SK-N-DZ (cell line): ENCODE data around the gene G6PC3.

ENCODE experiments used
- DNase-seq: peaks from one replicate; pipeline ENCODE4 v3.0.0-alpha.2; 2015; ENCODE audit warnings: low spot score

Gene G6PC3

DNA sequence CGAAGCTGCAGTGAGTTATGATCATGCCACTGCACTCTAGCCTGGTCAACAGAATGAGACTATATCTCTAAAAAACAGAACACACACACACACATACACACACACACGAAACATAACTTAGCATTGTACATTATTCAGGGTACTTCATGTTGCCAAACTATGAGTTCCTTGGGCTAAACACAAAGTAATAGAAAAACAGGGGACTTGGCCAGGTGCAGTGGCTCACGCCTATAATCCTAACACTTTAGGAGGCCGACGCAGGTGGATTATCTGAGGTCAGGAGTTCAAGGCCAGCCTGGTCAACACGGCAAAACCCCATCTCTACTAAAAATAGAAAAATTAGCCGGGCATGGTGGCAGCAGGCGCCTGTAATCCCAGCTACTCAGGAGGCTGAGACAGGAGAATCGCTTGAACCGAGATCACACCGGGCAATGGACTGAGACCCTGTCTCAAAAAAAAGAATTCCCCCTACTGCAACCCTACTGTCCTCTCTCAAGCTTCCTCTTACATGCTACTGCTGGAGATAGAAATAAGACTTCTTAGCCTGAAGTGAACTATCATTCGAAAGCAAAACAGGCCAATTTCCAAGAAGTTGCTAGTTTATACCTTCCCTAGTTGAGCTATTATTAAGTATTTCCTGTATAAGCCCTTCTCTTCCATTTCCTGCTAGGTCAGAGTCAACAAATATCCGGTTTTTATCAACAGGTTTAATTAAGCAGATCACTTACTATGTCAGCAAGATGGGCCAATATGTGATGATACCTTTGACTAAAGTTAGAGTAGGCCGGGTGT, 11.2 kb upstream of the G6PC3 start:
- DNase-seq = no peak

DNA sequence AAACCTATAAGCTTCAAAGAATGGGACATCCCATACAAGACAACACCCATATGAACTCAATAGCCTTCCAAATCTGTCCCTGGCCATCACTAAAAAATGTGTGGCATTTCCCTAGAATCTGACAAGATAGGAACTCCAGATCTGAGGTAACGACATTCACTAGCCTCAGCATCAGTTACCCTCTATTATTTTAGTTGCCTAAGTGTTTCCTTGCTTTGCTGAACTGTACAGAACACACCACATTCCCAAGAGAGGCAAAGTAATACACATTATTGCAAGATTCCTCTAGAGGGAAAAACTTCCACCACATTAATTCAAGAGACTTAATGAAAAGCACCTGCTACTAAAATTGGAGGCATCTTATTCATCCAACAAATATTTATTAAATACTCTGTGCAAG, 9.1 kb upstream of the G6PC3 start:
- no peak for DNase-seq

DNA sequence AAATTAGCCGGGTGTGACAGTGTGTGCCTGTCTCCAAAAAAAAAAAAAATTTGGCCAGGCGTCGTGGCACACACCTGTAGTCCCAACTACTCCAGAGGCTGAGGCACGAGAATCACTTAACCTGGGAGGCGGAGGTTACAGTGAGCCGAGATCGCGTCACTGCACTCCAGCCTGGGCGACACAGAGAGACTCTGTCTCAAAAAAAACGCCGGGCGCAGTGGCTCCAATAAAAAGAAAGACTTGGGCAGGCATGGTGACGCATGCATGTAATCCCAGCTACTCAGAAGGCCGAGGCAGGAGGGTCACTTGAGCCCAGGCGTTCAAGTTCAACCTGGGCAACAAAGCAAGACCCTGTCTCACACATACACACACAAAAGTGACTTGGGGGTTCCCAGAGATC, 7.7 kb upstream of the G6PC3 start:
- no peak for DNase-seq

DNA sequence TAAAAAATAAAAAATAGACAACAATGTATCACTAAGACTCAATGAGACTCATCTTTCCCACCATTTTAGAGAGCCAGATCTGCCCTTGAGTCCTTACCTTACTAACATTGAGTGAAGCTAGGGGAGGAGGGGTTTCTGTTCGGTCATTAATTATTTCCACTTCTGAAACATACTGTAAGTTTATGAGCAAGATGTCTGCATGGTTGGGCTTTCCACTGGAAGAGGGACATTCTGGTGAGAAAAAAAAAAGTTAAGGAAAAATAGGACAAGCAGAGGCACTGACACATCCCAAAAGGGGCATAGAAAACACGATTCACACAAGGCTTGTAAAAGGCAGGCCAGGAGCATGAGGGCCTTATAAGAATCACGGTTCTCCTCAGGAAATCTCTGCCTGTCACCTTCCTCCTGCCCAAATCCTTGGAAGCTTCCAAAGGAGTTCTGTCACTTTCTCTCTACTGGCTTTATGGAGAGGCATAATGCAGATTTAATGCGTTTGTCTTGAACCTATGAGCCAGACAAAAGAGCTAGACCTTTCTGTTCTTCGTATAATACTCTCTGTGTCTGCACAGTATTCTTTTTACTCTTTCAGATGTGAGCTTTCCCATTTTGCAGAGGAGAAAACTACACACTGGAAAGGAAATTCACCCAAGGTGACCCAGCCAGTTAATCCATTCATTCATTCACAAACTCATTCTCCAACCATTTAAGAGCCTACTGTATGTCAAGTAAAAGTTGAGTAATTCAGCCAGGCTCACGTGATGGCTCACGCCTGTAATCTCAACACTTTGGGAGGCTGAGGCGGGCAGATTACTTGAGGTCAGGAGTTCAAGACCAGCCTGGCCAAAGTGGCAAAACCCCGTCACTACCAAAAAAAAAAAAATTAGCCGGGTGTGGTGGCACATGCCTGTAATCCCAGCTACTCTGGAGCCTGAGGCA, 6.6 kb upstream of the G6PC3 start:
- no peak for DNase-seq

DNA sequence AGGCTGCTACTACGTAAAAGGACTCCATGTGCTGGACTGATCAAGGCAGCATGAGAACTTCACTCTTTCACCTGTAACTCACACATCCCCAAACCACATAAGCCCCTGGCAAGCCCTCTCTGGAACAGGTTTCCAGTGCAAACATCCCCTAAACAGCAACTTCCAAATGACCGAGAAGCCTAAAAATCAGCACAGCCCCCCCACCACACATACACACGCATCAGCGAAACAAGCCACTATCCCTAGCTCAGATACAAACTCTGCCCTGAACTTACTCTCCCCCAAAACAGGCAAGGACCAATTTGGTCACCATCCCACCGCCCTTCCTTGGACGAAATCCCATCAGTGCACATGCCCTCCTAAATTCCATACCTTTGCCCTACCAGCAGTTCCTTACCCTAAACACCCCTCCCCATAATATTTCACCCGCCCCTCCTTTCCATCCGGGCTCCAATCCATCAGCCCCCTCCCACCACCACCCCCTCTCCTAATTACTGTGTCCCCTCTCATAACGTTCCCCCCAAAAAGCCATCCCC, 4.8 kb upstream of the G6PC3 start:
- DNase-seq = no peak

DNA sequence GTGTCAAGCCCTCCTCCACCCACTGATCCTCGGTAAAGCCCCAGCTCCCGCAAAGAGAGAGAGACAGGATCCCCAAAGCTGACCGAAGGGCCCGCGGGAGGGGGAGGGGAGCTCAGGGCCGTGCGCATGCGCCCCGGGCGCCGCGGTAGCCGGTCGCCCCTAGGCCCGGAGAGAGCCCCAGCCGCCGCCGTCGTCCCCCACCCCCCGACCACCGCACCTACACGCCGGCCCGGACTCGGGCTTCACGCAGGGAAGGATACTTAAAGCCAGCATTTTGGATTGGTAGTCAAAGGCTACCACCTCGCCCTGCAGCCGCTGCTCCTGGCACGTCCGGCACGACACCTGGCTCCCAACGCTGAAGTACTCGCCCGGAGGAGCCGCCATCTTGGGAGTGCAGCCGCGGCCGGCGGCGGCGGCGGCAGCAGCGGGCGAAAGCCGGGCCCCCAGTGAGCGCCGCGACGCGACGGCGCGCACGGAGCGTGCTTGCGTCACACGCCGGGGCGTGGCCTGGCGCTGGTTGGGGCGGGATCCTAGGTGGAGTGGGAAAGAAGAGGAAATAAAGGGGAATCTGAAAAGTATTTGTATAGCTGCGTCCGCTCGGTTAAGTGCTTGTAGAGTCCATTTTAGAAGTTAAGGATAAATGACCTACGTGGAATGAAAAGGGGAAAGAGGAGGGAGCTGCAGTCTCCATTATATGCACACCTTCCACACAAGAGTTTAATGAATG, 4.2 kb upstream of the G6PC3 start, which contains the start of gene LSM12:
Gene LSM12 (minus strand): TSS at position 468 of the 727 bp plus-strand sequence. CDS start 84 bp downstream, at position 384.
- peak; percentile 90 for DNase-seq

DNA sequence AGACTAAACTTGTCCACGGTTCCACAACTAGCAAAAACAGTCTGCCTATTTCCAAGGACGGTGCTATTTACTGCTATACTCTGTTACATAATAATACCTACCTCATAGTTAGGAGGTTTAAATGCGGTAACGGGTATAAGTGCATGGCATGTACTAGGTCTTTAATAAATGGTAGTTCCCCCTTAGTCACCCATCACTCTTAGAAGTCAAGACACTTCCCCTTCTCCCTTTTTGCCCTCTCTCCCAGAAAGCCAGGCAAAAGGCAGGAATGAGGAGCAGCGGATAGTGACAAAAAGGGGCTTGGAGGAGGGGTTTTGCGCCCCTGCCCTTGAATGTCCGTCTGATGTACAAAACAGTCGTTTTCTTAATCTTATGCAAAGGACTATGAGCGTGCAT, 3.0 kb upstream of the G6PC3 start:
- DNase-seq = no peak

DNA sequence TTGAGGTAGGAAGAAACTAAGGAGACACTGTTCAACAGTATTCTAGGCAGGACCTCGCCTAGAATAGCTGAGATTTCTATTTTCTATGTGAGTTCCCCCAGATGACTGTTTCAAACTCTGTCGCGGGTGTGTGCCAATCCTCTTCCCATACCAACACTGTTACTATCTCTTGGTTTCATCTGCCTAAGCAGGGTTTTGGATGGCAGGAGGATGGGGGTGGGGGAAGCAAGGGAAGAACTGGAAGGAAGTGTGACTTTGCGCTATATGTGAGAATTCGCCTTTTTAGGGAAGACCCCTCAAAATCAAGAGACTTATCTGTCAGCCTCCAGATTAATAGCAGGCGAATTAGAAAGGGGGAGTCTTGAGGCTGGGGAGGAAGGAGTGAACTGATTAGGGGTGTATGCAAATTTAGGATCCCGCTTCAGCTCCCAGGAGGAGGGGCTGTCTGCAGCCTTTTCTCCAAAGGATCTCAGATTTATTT, 521 bp upstream of the G6PC3 start:
- DNase-seq = peak; percentile 42

DNA sequence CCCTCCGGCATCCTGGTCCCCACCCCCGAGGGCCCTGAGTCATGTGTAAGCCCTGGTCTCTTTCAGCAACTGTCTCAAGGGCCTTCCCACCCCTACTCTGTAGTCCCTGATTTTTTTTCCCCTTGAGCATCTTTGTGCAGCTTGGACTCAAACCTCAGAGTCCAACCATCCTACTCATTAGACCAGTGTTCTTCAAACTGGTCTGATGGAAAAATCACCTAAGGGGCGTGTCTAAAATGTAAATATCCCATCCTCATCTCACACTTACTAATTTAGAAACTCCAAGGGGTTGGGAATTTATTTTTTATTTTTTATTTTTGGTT, 624 bp downstream of the G6PC3 start:
- no peak for DNase-seq

DNA sequence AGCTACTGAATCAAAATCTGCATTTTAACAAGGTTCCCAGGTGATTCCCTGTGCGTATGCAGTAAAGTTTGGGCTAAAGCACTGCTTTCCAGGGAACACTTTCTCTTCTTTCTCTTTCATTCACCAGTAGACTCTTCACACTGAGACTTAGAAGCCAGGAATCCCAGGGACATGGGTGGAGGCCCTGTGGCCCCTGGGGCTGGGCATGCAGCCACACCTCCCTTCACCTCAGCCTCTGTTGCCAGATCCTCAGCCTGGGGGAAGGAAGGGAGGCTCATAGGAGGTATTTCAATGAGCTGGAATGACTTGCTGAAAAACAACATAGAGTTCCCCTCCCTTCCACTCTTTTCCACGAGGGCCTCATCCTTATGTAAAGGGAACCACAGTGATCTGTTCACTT, 1.2 kb downstream of the G6PC3 start:
- DNase-seq = no peak

DNA sequence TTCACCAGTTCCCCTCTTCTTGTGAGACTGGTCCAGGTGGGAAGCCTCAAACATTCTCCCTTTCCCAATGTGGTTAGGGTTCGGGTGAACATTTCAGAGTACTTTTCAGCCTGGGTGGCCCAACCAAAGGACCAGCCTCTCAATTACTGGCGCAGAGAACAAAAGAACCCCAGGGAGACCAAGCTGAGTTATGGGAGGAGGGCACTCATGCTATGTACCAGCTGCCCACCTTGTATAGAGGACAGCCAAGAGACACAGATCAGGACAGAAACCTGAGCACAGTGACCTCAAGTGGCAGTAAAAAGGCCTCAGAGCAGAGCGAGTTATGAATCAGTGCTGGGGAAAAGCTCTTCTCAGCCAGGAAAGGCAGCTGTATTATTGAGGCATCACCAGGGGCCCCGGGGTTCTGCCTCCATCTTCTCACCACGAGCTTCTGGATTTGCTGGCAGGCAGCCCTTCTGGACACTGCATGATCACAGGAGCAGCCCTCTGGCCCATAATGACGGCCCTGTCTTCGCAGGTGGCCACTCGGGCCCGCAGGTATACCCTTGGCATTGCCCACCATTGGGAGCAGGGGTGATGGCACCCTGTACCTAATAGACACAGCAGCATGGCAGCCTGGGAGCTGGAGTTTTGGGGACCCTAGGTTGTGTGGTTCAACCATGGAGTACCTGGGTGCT, 3.8 kb downstream of the G6PC3 start:
- DNase-seq = no peak

DNA sequence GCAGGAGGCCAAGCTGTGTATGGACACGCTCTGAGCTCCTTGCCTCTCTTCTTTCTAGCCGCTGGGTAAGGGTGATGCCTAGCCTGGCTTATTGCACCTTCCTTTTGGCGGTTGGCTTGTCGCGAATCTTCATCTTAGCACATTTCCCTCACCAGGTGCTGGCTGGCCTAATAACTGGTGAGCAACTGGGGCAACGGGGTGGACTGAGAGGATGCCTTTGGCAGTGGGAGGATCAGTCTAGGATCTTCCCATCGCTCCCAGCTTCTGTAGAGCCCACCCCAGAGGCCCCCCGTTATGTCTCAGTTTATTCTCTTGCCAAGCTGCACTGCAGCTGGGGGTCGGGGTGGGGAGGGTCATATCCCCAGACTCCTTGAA, 4.4 kb downstream of the G6PC3 start:
- DNase-seq = no peak

DNA sequence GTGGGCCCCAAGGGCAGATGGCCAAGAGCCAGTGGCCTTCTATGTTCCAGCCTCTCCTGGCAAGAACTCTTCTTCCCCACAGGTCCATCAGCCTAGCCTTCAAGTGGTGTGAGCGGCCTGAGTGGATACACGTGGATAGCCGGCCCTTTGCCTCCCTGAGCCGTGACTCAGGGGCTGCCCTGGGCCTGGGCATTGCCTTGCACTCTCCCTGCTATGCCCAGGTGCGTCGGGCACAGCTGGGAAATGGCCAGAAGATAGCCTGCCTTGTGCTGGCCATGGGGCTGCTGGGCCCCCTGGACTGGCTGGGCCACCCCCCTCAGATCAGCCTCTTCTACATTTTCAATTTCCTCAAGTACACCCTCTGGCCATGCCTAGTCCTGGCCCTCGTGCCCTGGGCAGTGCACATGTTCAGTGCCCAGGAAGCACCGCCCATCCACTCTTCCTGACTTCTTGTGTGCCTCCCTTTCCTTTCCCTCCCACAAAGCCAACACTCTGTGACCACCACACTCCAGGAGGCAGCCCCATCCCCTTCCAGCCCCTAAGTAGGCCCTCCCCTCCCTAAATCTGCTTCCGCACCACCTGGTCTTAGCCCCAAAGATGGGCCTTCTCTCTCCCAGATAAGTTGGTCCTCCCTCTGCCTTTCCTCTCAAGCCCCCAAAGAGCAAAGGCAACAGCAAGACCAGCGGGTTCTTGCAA, 5.2 kb downstream of the G6PC3 start:
- no peak for DNase-seq

DNA sequence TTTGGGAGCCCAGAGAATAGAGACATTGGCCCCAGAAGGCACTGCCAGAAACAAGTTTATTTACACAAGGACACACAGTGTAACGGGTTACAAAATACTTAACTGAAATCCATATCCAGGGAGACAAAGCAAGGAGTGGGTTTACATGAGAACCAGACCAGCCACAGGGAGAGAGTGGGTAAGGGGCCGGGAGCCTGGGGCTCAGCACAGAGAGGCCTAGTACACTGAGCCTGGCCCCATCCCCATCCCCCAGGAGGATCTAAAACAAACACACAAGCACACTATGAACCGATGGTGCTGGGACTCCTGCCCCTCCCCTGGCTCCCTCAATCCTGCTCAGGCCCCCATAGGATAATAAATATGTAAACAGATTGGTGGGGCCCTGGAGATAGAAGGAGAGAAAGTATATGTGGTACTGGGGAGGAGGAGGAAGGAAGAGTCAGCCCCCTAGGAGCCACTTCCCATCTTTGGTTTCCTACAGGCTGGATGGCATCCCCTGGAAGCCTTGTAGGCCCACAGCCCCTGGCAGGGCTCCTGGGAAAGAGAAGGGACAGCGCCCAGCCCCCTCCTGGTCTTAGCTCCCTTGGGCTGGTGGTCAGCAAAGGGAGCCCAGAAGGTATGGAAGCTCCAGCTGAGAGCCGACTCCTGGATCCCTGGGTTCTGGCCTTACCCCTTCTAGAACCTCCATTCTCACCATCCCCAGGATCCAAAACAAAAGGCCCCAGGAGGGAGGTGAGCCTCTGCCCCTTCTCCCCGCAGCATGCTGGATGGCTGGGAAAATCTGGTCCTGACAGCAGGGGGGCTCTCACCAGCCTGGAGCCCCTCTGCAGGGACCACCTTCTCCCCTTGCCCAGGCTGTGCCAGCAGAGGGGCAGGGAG, 6.4 kb downstream of the G6PC3 start:
- DNase-seq = no peak

DNA sequence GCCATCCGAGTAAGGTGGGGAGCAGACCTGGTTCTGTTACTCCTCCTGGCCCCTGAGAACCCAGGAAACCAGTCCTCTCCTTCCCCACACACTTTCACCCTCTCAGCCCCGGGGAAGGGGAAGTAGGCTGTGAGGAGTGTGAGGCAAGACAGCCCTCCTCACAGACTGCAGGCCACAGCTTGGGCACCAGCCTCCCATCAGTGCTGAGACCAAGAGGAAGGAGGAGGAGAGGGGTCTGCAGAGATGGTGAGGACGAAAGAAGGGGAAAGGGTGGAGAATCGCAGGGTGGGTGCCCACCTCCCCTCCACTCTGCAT, 7.0 kb downstream of the G6PC3 start:
- DNase-seq = no peak

DNA sequence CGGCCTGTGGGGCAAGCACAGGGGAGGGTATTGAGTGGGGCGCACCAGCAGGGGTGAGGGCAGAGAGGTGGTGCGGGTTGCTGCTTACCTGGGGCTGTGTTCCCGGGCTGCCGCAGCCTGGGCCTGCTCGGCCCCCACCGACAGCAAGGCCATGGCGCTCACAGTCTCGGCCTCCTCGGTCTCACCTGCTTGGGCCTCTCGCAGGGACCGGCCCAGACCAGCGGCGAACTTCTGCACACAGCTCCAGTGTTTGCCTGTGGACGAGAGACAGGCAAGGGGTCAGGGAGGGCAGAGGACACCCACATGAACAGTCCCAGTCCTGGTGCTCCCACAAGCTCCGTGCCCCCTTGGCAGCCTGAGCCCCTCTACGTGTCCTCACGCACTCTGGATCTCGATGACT, 7.9 kb downstream of the G6PC3 start:
- no peak for DNase-seq

DNA sequence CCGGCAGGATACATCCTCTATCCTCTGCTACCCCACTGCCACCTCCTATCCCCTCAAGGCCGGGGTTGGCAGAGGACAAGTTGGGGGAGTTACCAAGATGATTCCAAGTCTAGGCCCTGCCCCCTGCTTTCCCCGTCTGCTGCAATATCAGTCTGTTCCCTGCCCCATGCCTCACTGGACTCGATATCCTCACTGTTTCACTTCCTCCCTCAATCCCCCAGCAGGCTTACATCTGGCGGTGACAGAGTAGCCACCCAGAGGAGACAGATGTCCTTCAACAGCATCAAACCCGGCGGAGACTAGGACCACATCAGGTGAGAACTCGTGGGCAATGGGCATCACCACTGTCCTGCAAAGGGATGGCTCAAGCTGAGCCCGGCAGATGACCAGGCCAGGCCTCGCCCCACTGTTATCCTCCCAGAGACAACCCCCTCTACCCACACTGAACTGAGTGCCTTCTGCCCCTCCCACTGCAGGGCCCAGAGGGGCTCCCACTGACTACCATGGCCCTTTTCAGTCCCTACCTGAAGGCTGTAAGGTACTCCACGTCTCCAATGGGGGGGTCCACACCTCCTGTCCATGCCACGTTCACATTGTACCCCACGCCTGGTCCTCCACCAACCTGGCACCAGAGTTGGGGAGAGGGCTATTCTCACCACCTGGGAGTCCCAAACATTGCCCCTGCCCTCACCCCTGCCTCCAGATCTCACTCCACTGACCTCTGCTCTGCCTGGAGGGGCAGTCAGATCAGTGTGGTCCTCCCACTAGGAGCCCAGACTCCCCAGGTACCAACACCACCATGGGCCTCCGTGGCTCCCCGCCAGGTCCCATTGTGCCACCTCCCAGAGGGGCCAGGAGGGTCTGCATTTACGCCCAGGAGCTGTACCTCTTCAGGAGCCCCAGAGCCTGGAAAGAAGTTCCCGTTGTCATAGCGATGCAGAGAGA, 9.6 kb downstream of the G6PC3 start:
- DNase-seq = no peak

DNA sequence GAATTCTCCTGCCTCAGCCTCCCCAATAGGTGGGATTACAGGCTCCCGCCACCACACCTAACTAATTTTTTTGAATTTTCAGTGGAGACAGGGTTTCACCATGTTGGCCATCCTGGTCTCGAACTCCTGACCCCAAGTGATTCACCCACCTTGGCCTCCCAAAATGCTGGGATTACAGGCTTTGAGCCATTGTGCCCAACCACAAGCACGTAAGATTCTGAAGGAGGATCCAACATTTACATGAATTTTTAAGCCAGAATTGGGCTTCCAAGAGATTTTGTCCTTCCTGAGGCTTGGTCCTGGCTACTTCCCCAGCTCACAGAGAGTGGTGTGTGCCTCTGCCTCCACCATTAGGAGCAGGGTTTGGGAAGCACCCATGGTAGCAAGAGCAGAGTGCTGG, 11.1 kb downstream of the G6PC3 start:
- no peak for DNase-seq
